Measurements from ENCODE around the gene TMEM214.
A peak's percentile ranks its signal among the peaks of the same experiment; 100 is the strongest.

TMEM214 gene

GRCh38 chr2:26989156-26989555 lies 43.6 kb upstream of the TMEM214 start:
- in situ Hi-C loops (cut with HindIII; ENCODE audit: low sequenced_read_pairs): no loop called here
- TF ChIP-seq, protein P1, sequence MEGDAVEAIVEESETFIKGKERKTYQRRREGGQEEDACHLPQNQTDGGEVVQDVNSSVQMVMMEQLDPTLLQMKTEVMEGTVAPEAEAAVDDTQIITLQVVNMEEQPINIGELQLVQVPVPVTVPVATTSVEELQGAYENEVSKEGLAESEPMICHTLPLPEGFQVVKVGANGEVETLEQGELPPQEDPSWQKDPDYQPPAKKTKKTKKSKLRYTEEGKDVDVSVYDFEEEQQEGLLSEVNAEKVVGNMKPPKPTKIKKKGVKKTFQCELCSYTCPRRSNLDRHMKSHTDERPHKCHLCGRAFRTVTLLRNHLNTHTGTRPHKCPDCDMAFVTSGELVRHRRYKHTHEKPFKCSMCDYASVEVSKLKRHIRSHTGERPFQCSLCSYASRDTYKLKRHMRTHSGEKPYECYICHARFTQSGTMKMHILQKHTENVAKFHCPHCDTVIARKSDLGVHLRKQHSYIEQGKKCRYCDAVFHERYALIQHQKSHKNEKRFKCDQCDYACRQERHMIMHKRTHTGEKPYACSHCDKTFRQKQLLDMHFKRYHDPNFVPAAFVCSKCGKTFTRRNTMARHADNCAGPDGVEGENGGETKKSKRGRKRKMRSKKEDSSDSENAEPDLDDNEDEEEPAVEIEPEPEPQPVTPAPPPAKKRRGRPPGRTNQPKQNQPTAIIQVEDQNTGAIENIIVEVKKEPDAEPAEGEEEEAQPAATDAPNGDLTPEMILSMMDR (IDR thresholded peaks at IDR 0.05; ENCODE audit: low read depth, low read length, missing control alignments): no peak
- no peak overlapping the region for H3K4me3 ChIP-seq (ENCODE audit: low read depth, low read length)
- peak; percentile 18 for DNase-seq (ENCODE audit: low read depth)

DNA sequence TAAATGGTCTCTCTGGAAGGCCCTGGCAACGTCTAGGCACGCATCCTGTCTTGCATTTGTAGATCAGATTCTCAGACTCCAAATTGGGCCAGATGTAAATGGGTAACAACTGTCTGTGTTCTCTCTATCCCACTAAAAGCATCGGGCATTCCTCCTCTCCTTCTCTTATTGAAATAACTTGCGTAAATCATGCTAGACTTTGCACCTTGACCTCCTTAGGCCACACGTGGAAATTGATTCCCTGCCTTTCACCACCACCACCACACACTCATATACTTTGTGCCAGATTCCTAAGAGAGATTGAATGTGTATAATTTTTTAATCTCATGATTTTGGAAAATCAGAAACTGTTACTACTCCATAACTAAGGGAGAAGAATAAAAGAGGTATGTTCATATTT lies 41.0 kb upstream of the TMEM214 start:
- DNase-seq (ENCODE audit: low read depth): no peak
- TF ChIP-seq, protein P1 (IDR thresholded peaks at IDR 0.05; ENCODE audit: low read depth, low read length, missing control alignments): no peak
- in situ Hi-C loops (cut with HindIII; ENCODE audit: low sequenced_read_pairs): no loop called here
- H3K4me3 ChIP-seq (ENCODE audit: low read depth, low read length): no peak overlapping the region

GRCh38 chr2:26993768-26994167 lies 39.0 kb upstream of the TMEM214 start:
- in situ Hi-C loops (cut with HindIII; ENCODE audit: low sequenced_read_pairs): no loop called here
- DNase-seq (ENCODE audit: low read depth): no peak
- TF ChIP-seq, protein P1 (IDR thresholded peaks at IDR 0.05; ENCODE audit: low read depth, low read length, missing control alignments): no peak
- H3K4me3 ChIP-seq (ENCODE audit: low read depth, low read length): no peak overlapping the region

GRCh38 chr2:26994983-26995382 lies 37.8 kb upstream of the TMEM214 start:
- DNase-seq (ENCODE audit: low read depth): no peak
- H3K4me3 ChIP-seq (ENCODE audit: low read depth, low read length): no peak overlapping the region
- TF ChIP-seq, protein P1 (IDR thresholded peaks at IDR 0.05; ENCODE audit: low read depth, low read length, missing control alignments): no peak
- in situ Hi-C loops (cut with HindIII; ENCODE audit: low sequenced_read_pairs): no loop called here

- no peak overlapping the region for H3K4me3 ChIP-seq (ENCODE audit: low read depth, low read length)
- in situ Hi-C loops (cut with HindIII; ENCODE audit: low sequenced_read_pairs): no loop called here
- TF ChIP-seq, protein P1 (IDR thresholded peaks at IDR 0.05; ENCODE audit: low read depth, low read length, missing control alignments): no peak
- no peak for DNase-seq (ENCODE audit: low read depth)
Observed at GRCh38 chr2:26997394-26997793, 35.4 kb upstream of the TMEM214 start.

GRCh38 chr2:26998323-26998722 lies 34.4 kb upstream of the TMEM214 start:
- no peak overlapping the region for H3K4me3 ChIP-seq (ENCODE audit: low read depth, low read length)

More at GRCh38 chr2:26998323-26998722, 34.4 kb upstream of the TMEM214 start:
- in situ Hi-C loops (cut with HindIII; ENCODE audit: low sequenced_read_pairs): no loop called here
- TF ChIP-seq, protein P1 (IDR thresholded peaks at IDR 0.05; ENCODE audit: low read depth, low read length, missing control alignments): no peak
- DNase-seq (ENCODE audit: low read depth): no peak

Measured in astrocyte of the cerebellum (primary cell).